HL-60/S4 treated with phorbol 12-myristate 13-acetate at 8.2 ng/mL for 4 days and 3 days (cell line): ENCODE results near the gene HGFAC.

Source experiments
- in situ Hi-C: fragments of 300-500 bp; cut with MboI; formaldehyde crosslinking; loops from 2 replicates; pipeline ENCODE4 v1.15.0; 2022; ENCODE audit warnings: low sequenced_read_pairs

HGFAC gene

DNA sequence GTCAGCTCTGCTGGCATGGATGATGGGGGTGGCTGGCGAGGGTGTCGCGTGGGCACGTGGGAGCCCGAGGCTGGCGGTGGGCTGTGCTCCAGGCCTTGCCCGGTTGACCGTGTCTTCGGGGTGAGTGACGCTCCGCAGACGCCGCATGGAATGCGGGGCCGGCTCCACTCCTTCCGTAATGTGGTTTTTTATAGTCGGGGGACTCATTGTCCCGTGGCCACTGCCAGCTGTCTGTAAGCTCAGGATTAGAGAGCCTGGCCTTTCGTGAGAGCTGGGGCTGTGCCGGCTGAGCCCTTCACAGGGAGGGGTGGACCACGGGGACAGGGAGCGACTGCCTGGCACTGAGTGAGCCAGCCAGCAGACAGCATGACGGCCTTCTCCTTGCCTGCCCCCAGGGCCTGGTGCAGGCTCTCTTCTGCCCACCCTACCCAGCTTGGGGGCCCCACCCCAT lies 41.7 kb downstream of the HGFAC start:
- in situ Hi-C loops: no loop called here

DNA sequence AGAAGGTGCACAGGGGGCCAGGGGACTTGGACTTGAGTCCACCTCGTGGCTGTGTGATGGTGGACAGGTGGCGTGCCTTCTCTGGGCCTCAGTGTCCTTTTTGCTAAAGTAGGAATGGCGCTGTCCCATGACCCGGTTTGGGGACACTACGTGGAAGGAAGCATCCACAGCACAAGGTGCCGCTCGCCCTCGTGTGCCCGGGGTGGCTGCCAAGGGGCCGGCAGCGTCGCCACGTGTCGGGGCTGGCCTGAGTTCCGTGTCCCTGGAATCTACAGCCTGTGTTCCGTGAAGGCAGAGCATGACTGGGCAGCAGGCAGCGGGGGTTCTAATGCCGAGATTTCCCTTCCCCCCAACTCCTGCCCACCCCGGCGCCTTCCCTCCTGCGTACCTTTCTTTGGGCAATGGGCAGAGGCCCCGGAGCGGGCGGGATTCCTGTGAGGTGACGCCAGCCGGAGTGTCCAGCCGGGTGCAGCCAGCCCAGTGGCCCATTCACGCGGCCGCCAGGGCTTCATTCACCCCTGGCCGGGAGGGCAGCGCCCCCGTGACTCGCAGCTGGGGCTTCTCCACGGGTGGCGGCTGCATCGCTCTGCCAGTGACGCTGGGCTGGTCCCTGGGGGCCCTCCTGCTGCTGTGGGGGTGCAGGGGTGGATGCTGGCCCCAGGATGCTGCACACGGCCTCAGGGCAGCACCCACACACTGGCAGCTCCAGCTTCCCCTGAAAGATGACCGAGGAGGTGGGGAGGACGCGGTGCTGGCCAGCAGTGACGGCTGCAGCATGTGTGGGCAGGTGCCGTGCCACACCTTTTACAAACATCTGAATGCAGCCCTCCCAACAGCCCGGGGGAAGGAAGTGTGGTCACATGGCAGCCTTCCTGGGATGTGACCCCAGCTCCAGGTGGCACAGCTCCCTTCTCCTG lies 42.5 kb downstream of the HGFAC start:
- in situ Hi-C loops: no loop called here

- in situ Hi-C loops: no loop called here
Measured at GRCh38 chr4:3485011-3485791, 43.4 kb downstream of the HGFAC start.

- in situ Hi-C loops: no loop called here
Measured at GRCh38 chr4:3485886-3486540, 44.2 kb downstream of the HGFAC start.

DNA sequence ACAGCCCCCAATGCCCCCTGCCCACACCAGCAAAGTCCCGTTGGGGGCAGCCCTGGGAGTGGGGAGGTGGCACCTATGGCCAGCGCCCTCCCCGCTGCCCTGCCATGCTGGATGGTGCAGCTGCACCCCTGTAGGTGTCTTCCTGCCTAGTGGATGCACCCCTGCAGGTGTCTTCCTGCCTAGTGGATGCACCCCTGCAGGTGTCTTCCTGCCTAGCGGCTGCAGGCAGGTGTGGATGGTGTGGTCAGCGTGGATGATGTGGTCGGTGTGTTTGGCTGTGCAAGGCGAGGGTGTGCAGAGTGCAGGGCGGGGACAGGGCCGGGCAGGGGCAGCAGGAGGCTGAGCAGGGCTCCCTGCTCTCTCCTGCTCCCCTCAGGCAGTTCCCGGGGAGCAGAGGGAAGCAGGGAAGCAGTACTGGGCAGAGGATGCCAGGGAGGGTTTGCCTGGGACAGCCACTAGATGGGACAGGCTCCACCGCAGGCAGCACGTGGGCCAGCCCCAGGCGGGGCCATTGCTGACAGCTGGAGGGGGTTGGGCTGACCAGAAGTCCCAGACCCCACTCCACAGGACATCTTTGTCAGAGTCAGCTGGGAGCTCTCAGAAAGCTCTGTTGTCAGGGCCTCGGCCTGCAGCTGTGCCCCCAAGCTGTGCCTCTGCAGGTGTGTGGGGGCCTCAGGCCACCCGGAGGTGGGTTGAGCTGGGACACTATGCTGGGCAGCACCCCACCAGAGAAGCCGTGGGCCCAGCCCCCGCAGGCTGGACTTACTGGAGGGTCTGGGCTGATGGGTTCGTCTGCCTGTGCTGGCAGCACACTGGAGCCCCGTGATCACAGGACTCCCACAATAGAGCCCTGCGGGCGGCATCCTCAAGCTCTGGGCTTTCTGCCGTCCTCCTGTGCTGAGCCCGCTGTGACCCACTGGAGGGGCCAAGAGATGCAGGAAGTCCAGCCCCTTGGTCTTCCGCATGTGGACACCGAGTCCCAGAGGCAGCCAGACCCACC lies 45.1 kb downstream of the HGFAC start:
- in situ Hi-C loops: no loop called here

DNA sequence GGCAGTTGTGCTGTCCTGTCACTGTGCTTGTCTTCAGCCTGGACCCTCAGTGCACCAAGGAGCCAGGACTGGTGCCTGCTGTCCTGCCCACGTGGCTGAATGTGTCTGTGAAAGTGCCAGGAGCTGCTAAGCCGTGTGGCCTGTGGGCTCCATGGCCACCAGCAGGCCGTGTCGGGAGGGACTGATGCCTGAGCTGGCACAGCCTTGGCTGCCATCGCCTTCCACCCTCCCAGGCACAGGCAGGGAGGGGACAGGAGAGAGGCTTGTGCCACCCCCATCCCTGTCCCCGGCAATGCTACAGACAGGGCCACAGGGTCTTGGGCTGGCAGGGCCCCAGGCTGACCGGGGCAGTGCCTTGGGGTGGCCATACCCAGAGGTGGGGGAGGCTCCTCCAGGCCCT lies 46.1 kb downstream of the HGFAC start:
- in situ Hi-C loops: no loop called here

DNA sequence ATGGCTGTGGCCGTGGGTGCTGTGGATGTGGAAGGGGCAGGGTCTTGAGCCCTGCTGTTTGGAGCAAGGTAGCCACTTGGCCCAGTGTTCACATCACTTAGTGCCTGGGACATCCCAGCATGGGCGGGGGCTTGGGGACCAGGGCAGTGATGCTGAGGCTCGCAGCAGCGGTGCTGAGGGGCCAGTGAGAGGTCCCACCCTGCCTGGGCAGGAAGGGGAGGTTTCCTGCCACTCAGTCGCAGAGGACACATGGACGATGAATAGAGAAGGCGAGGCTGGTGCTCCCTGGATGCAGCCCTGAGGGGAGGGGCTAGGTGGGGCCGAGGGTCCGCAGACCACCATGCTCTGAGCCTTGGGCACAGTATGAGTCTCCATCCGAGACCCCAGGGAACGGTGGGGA lies 47.1 kb downstream of the HGFAC start:
- in situ Hi-C loops: no loop called here

DNA sequence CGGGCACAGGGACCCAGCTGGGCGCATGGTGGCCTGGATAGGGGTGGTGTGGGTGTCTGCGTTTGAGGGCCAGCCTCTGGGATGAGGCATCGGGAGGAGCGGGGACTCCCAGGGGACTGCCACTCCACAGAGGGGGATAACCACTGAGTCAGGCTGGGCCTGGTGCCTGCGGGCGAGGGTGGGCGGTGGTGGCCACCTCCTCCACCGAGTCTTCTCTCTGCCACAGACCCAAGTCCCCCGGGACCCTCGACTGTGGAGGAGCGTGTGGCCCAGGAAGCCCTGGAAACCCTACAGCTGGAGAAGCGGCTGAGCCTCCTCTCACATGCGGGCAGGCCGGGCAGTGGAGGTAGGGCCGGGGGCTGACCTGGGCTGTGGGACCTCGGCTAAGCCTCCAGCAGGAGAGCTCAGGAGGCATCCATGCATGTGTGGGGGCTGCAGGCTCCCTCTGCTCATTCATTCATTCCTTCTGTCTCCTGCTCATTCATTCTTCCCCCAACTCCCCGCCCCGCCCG lies 47.7 kb downstream of the HGFAC start:
- in situ Hi-C loops: no loop called here

DNA sequence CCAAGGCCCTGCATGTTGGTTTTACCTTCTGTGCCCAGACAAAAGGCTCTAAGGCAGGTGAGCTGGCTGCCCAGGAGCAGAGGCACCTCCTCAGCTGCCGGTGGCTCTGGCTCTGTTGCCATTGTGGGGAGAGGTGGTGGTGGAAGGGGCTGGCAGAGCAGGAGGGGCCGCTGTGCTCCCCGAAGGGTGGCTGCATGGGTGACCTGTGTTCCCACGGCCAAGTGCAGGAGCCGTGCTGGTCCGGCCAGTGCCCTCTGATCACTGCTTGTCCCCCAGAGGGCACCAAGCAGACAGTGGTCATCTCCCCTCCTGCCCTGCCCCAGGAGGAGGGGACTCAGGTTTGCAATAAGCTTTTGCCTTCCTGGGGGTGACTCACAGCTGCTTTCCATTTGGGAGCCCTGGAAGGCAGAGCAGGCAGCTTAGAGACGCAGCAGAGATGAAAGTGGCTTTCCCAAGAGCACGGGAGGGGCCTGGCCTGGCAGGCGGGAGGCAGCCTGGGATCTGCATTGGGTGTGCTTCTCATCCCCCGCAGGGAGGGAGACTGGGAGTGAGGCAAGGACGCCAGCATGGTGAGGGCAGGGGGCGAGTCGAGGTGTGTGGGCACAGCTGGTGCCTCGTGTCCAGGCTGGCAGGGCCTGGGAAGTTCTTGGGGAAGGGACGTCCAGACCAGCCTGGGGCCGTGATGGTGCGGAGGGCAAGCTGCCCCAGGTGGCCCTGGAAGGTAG lies 50.1 kb downstream of the HGFAC start:
- in situ Hi-C loops: no loop called here

DNA sequence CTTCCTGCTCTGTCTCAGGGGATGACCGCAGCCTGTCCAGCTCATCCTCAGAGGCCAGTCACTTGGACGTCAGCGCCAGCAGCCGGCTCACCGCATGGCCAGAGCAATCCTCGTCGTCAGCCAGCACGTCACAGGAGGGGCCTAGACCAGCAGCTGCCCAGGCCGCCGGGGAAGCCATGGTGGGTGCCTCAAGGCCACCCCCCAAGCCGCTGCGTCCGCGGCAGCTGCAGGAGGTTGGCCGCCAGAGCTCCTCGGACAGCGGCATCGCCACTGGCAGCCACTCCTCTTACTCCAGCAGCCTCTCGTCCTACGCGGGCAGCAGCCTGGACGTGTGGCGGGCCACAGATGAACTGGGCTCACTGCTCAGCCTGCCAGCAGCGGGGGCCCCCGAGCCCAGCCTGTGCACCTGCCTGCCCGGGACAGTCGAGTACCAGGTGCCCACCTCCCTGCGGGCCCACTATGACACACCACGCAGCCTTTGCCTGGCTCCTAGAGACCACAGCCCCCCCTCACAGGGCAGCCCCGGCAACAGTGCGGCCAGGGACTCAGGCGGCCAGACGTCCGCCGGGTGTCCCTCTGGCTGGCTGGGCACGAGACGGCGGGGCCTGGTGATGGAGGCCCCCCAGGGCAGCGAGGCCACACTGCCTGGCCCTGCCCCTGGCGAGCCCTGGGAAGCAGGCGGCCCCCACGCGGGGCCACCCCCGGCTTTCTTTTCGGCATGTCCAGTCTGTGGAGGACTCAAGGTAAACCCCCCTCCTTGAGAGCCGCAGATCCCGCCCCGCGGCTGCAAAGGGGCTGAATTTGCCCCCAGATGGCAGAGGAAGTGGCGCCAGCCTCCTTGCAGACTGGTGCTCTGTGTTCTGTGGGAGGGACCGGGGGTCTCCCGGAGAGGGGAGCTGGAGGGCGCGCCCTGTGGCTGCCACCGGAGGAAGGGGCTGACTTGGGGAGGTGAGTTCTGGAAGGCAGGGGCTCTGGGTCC lies 51.3 kb downstream of the HGFAC start:
- in situ Hi-C loops: no loop called here

- in situ Hi-C loops: no loop called here
Measured at GRCh38 chr4:3493720-3494461, 52.1 kb downstream of the HGFAC start.

DNA sequence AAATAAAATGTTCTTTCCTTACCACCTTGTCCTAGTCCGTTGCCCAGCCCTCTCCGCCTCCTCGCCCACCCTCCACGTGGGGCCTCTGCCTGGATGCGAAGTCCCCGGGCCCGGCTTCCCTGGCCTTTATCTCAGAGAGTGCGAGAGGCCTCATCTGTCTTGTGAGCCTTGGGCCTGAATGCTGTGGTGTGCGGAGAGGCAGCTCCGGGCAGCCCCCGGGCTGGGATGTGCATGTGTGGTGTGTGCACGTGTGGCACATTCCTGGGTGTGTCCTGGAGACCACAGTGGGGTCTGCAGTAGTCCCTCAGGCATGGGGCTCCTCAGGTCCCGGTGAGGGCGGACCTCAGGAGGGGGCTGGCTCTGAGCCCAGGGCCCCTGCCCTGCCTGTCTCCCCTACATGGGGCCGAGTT lies 52.7 kb downstream of the HGFAC start:
- in situ Hi-C loops: no loop called here

DNA sequence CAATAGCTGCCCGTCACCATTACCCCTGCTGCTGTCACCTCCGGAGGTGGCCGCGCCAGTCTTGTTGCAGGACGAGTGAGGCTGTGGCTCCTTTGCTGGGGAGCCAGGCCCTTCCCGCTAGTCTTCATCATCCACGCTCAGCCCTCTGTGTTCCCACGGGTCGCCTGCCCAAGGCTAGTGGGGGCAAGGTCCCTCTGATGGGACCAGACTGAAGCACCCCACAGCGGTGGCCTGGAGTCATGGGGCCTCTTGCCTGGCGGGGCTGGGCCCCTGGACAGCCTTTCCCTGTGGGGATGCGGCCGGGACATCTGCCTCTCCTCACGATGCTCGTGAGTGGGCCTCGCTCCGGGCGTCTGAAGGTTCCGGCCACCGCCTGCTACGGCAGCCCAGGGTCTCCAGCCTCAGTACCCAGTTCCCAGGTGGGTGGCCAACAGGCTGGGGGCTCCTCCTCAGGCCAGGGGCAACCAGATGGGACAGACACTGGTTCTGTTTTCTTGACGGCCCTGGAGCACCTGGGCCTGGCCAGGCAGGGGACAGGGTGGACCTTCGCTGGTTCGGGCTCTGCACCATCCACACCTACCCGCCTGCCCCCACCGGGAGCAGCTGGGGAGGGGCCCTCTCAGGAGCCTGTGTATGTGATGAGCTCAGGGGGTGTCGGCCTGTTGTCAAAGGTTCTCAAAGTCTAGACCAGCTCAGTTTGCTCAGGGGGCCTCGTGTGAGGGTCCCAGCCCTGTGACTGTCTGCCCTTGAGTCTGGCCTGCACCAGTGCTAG lies 53.6 kb downstream of the HGFAC start:
- in situ Hi-C loops: no loop called here

GRCh38 chr4:3496021-3496420 lies 54.3 kb downstream of the HGFAC start:
- in situ Hi-C loops: no loop called here

- in situ Hi-C loops: no loop called here
Measured at GRCh38 chr4:3497095-3497494, 55.3 kb downstream of the HGFAC start.

GRCh38 chr4:3497523-3498389 lies 56.0 kb downstream of the HGFAC start:
- in situ Hi-C loops: no loop called here
